Stimulated activated CD8-positive, alpha-beta memory T cell treated with anti-CD3 and anti-CD28 coated beads, Interleukin-4, amount 100 ng/mL, for 4 hours (primary cell): ENCODE measurements around the gene GNG13.
"Not testable (repeated sequence)": the region's sequence is repeated elsewhere in the genome, so short reads cannot be mapped to it uniquely, and the experiment has no call there.

Experiments used
- DNase-seq, 2 donors: peaks; one replicate each; pipeline ENCODE4 v3.0.0-alpha.2; 2020; ENCODE audit warnings: low read depth in 2 of 2, low spot score in 1 of 2

GNG13 gene

GRCh38 chr16:780296-780695 is 20.2 kb downstream of the GNG13 start:
- no peak for DNase-seq

GRCh38 chr16:779561-779960 is 21.0 kb downstream of the GNG13 start:
- DNase-seq = no peak

DNA sequence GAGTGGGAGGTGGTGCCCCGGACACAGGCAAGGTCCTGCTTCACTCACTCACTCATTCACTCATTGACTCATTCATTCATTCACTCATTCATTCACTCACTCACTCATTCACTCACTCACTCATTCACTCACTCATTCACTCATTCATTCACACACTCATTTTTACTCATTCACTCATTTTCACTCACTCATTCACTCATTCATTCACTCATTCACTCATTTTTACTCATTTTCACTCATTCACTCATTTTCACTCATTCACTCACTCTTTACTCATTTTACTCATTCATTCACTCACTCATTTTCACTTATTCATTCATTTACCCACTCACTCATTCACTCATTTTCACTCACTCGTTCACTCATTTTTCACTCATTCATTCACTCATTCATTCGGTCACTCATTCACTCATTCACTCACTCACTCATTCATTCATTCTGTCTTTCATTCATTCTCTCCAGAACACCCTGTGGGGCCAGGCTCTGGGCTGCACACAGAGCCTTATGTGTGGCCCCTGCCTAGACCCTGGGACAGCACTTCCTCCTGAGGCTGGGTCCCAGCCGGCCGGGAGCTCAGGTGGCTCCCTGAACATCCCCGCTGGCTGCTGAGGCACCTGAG is 21.5 kb downstream of the GNG13 start:
- no peak for DNase-seq

DNA sequence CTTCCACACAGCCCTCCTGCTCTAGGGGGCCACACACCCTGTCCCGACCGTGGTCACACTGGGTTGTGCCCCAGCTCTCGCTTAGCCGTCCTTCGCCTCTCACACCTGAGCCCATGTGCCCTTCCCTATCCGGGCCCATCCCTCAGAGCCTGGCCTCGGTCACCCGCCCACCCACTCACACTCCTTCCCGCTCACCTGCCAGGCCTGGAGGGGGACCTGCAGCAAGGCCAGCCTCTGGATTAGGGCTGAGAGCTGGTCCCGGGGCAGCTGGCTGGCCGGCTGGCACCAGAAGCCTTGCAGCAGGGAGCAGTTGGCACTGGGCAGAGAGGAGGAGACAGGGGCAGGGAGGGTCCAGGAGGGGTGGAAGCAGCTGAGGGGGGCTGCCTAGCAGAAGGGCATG is 22.1 kb downstream of the GNG13 start:
- no peak for DNase-seq

DNA sequence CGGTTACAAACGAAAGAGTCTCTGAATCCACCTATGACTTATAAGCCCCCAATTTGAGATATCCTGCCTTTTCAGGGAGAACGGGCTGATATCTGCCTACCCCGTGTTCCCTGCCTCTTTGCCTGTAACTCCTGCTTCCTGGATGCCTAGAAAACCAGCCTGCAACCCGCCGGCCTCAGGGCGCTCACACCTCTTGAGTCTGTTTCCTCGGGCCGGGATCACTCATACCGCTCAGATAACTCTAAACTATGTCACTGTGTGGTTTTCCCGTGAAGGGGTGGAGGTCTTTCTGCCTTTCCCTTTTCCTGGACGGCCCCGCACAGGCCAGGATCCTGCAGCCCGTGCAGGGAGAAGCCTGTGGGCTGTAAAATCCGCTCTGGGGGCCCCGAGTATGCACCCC is 22.7 kb downstream of the GNG13 start:
- no peak for DNase-seq

- no peak for DNase-seq
Observed at GRCh38 chr16:776824-777223, 23.7 kb downstream of the GNG13 start.

GRCh38 chr16:776298-776697 is 24.2 kb downstream of the GNG13 start:
- DNase-seq = not testable (repeated sequence)

GRCh38 chr16:775236-775796 is 25.2 kb downstream of the GNG13 start:
- no peak for DNase-seq

- no peak for DNase-seq
Observed at GRCh38 chr16:774086-775001, 26.2 kb downstream of the GNG13 start.

DNA sequence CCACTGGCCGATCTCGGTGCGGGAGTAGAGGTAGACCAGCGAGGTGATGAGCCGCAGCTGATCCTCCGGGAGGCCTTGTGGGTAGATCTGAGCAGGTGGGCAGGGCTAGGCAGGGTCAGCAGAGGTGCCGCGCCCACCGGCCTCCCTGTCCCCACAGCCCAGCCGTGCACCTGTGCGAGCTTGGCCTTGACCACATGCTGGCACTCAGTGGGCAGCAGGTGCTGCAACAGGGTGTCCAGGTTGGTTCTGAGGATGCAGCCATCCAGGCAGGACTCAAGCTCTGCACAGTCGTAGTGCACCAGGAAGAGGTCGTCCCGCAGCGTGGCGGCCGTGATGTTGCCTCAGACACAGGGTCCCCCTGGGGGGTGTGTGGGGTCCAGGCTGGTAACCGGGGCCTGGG is 27.6 kb downstream of the GNG13 start:
- DNase-seq = no peak

DNA sequence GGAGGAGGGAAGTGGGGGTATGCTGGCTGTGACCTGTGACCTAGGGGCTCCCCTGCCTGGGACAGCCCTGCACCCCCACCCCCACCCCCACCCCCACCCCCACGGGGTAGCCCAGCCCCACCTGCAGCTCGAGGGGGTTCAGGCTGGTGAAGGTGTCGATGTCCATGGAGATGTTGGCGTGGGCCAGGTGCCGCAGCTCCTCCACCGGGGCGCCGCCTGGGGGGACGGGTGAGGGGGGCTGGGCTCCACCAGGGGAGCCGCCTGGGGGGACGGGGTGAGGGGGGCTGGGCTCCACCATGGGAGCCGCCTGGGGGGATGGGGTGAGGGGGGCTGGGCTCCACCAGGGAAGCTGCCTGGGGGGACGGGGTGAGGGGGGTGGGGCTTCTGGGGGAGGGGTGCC is 30.1 kb downstream of the GNG13 start:
- no peak for DNase-seq

GRCh38 chr16:769934-770333 is 30.6 kb downstream of the GNG13 start:
- no peak for DNase-seq

DNA sequence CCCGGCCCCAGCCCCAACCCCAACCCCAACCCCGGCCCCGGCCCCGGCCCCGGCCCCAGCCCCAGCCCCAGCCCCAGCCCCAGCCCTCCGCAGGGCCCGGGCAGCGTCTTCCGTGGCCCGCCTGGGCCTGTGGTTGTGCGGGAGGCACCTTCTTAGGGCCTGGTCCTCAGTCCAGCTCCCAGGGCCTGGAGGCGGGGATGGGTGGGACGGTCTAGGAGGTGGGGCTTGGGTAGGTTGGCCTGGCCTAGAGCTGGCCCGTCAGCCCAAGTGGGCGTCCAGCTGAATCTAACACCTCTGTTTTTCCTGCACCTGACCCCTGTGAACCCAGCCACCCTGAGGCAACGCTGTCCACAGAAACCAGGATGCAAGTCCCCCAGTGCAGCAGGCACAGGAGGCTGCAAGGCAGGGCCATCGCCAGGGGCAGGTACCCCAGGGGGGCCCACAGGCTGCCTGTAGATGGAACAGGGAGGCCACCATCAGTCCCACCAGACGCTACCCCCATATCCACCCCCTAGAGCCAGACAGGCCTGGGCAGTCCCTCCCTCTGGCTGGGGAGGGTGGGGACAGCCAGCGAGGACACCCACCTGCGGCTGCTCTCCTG is 31.2 kb downstream of the GNG13 start:
- DNase-seq = no peak

DNA sequence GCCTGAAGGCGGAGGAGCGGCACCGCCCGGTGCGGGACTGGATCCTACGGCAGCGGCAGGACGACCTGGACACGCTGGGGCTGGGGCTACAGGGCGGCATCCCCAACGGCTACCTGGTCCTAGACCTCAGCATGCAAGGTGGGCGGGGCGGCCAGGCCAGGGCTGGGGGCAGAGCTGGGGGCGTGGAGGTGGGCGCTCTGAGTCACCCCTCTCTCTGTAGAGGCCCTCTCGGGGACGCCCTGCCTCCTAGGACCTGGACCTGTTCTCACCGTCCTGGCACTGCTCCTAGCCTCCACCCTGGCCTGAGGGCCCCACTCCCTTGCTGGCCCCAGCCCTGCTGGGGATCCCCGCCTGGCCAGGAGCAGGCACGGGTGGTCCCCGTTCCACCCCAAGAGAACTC is 32.1 kb downstream of the GNG13 start:
- no peak for DNase-seq

DNA sequence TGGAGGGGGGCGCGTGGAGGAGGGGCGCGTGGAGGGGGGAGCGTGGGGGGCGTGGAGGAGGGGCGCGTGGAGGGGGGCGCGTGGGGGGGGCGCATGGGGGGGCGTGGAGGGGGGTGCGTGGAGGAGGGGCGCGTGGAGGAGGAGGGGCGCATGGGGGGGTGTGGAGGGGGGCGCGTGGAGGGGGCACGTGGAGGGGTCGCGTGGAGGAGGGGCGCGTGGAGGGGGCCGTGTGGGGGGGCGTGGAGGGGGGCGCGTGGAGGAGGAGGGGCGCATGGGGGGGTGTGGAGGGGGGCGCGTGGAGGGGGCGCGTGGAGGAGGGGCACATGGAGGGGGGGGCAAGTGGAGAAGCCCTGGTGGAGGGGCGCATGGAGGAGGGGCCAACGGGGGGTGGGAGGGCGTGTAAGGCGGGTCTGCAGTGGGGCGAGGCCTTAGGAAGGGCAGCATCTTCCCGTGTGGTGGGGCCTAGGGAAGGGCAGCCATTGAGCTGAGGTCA is 32.7 kb downstream of the GNG13 start:
- no peak for DNase-seq

GRCh38 chr16:766820-767640 is 33.5 kb downstream of the GNG13 start:
- no peak for DNase-seq

GRCh38 chr16:766008-766819 is 34.3 kb downstream of the GNG13 start:
- no peak for DNase-seq

- no peak for DNase-seq
Observed at GRCh38 chr16:765488-765865, 35.1 kb downstream of the GNG13 start.

- DNase-seq = no peak
Observed at GRCh38 chr16:764848-765487, 35.6 kb downstream of the GNG13 start.
